K562 (cell line): ENCODE results near the gene NUB1.

ENCODE experiments used
- PHF8 ChIP-seq: fragments of 200-600 bp; sonication (generic); IDR thresholded peaks from 2 replicates; pipeline ENCODE4 v1.6.1; 2012; ENCODE audit warnings: mixed run types, mild to moderate bottlenecking, inconsistent platforms, low read length, moderate library complexity, borderline replicate concordance
- RAD21 ChIP-seq, 2 experiments: fragments of 250-450 bp in 1 of 2; fragments of 450-650 bp in 1 of 2; sonication (Bioruptor Pico) in 1 of 2; formaldehyde crosslinking in 1 of 2; IDR thresholded peaks in 1 of 2; conservative IDR thresholded peaks in 1 of 2; 2 replicates each; pipeline versions ENCODE4 v1.4.0 to v1.8.0; 2020 to 2022; ENCODE audit warnings: mild to moderate bottlenecking in 2 of 2, moderate library complexity in 1 of 2
- REST ChIP-seq, 2 experiments: fragments of 450-650 bp; formaldehyde crosslinking in 1 of 2; IDR thresholded peaks; 2 replicates each; pipeline versions ENCODE4 v1.4.0 to v1.6.1; 2014 to 2020; ENCODE audit warnings: mild to moderate bottlenecking in 2 of 2, borderline replicate concordance in 1 of 2, low read depth in 1 of 2
- RFX5 ChIP-seq: IDR thresholded peaks from 2 replicates; pipeline ENCODE4 v1.6.1; 2011; ENCODE audit warnings: low read depth, mild to moderate bottlenecking, improper control_type of control experiment, low read length
- SAFB2 ChIP-seq: fragments of 200-400 bp; formaldehyde crosslinking; IDR thresholded peaks from 2 replicates; pipeline ENCODE4 v1.6.1; 2018; ENCODE audit warnings: borderline replicate concordance, low read length, low read depth, moderate library complexity; ENCODE audit not compliant: severe bottlenecking

- TF ChIP-seq RFX5 (no peak), REST (IDR thresholded peaks at IDR 0.05; ENCODE audit: borderline replicate concordance) (no peak), REST (CRISPR knock-in tag; IDR thresholded peaks at IDR 0.05; ENCODE audit: low read depth) (no peak), RAD21 (CRISPR knock-in tag; conservative IDR thresholded peaks at IDR 0.05 in 1 of 2, IDR thresholded peaks at IDR 0.05 in 1 of 2) (no peak), PHF8 (no peak), SAFB2 (no peak)
Measured at GRCh38 chr7:151338809-151339208, 2.8 kb upstream of the NUB1 start.
